H1 (cell line): ENCODE measurements around the gene AP2A2. TPM values are rescaled to one million over a fixed set of nuclear protein-coding genes. Genes with fewer than 3 reads are reported as not detected.

Experiments used
- CTCF ChIA-PET: fragments of 300-600 bp; sonication (Branson Sonifier 250); formaldehyde crosslinking; loops from one replicate; lab custom pipeline; 2021; ENCODE audit not compliant: partially characterized antibody; lab: Charles Lee
- POLR2A ChIA-PET: fragments of 300-600 bp; sonication (Branson Sonifier 250); formaldehyde crosslinking; loops from one replicate; lab custom pipeline; 2021; ENCODE audit warnings: inconsistent platforms; ENCODE audit not compliant: partially characterized antibody; lab: Charles Lee
- DNase-seq, 2 experiments: peaks; one replicate each; pipeline versions ENCODE4 v3.0.0 to v3.0.0-alpha.2; 2010 to 2022; ENCODE audit warnings: low spot score in 2 of 2, low read depth in 1 of 2, mixed read lengths in 1 of 2
- FAIRE-seq: peaks from 2 replicates; lab custom pipeline; 2011; peaks lifted over from hg19 to GRCh38; lab: Jason Lieb, UNC
- H2AFZ ChIP-seq: 2 replicates; pipeline ENCODE4 v1.8.1; 2012; ENCODE audit warnings: low read length, inconsistent platforms
- H2AK5ac ChIP-seq: 2 replicates; pipeline ENCODE4 v1.6.1; 2013; ENCODE audit warnings: low read depth, low read length
- H2BK120ac ChIP-seq: replicated peaks from 2 replicates; pipeline ENCODE3; 2013; ENCODE audit warnings: low read depth, low read length, inconsistent platforms
- H2BK12ac ChIP-seq: 2 replicates; pipeline ENCODE4 v1.6.1; 2013; ENCODE audit warnings: low read depth, low read length
- H2BK15ac ChIP-seq: 2 replicates; pipeline ENCODE4 v1.6.1; 2013; ENCODE audit warnings: low read length
- H2BK20ac ChIP-seq: 2 replicates; pipeline ENCODE4 v1.6.1; 2013; ENCODE audit warnings: low read length
- H2BK5ac ChIP-seq: 2 replicates; pipeline ENCODE4 v1.6.1; 2013; ENCODE audit warnings: low read depth, low read length
- H3K14ac ChIP-seq: 2 replicates; pipeline ENCODE4 v1.6.1; 2013; ENCODE audit warnings: inconsistent platforms; ENCODE audit not compliant: insufficient read length
- H3K18ac ChIP-seq: 2 replicates; pipeline ENCODE4 v1.6.1; 2013; ENCODE audit warnings: low read length; ENCODE audit errors: extremely low read depth
- H3K23ac ChIP-seq: 2 replicates; pipeline ENCODE4 v1.6.1; 2013; ENCODE audit warnings: inconsistent platforms; ENCODE audit not compliant: insufficient read length
- H3K23me2 ChIP-seq: 2 replicates; pipeline ENCODE4 v1.6.1; 2013; ENCODE audit warnings: low read depth, low read length
- H3K27ac ChIP-seq: 2 replicates; pipeline ENCODE4 v1.6.1; 2011; ENCODE audit warnings: low read depth, low read length, inconsistent platforms
- H3K27me3 ChIP-seq, 4 experiments: replicated peaks in 1 of 4; 1 replicate in 1 of 4; 2 replicates in 3 of 4; pipeline versions ENCODE4 v1.6.1 to v1.8.1; 2011 to 2013; ENCODE audit warnings: low read length in 3 of 4, mild to moderate bottlenecking in 3 of 4, inconsistent platforms in 2 of 4, mixed read lengths in 2 of 4, moderate library complexity in 1 of 4; ENCODE audit not compliant: control insufficient read depth in 3 of 4, insufficient read depth in 3 of 4; ENCODE audit errors: extremely low read depth in 1 of 4
- H3K36me3 ChIP-seq, 4 experiments: 2 replicates each; pipeline versions ENCODE4 v1.6.1 to v1.8.1; 2011 to 2013; ENCODE audit warnings: mild to moderate bottlenecking in 4 of 4, low read length in 3 of 4, moderate library complexity in 2 of 4, control low read depth in 1 of 4, inconsistent platforms in 1 of 4; ENCODE audit not compliant: insufficient read depth in 4 of 4, control insufficient read depth in 2 of 4
- H3K4ac ChIP-seq: replicated peaks from 2 replicates; pipeline ENCODE3; 2013; ENCODE audit warnings: low read length, low read depth, mixed read lengths, inconsistent platforms; ENCODE audit not compliant: insufficient read length
- H3K4me1 ChIP-seq, 4 experiments: replicated peaks in 1 of 4; 1 replicate in 1 of 4; 2 replicates in 3 of 4; pipeline versions ENCODE4 v1.6.1 to v1.8.1; 2011 to 2013; ENCODE audit warnings: low read length in 3 of 4, inconsistent platforms in 2 of 4, mixed read lengths in 1 of 4; ENCODE audit not compliant: insufficient read depth in 4 of 4, control insufficient read depth in 3 of 4
- H3K4me2 ChIP-seq, 2 experiments: 2 replicates each; pipeline versions ENCODE4 v1.6.1 to v1.8.1; 2011 to 2013; ENCODE audit warnings: low read depth in 2 of 2, low read length in 2 of 2, control low read depth in 1 of 2, inconsistent platforms in 1 of 2, mild to moderate bottlenecking in 1 of 2; ENCODE audit not compliant: insufficient read depth in 1 of 2
- H3K4me3 ChIP-seq, 4 experiments: fragments of 200-600, 300-600 bp in 1 of 4; sonication (generic), shearing (Covaris generic), sonication (Bioruptor Twin) in 1 of 4; 2 replicates each; pipeline versions ENCODE4 v1.5.1 to v1.8.1; 2011 to 2016; ENCODE audit warnings: low read length in 4 of 4, low read depth in 3 of 4, control low read depth in 2 of 4, inconsistent platforms in 2 of 4, mild to moderate bottlenecking in 2 of 4, mixed read lengths in 1 of 4, moderate library complexity in 1 of 4; ENCODE audit not compliant: insufficient read depth in 2 of 4; ENCODE audit errors: extremely low read depth in 1 of 4
- H3K56ac ChIP-seq: replicated peaks from 2 replicates; pipeline ENCODE3; 2013; ENCODE audit warnings: low read depth, mild to moderate bottlenecking, mixed read lengths, low read length, inconsistent platforms; ENCODE audit not compliant: insufficient read length
- H3K79me1 ChIP-seq: 2 replicates; pipeline ENCODE4 v1.6.1; 2013; ENCODE audit warnings: low read depth, low read length, control low read depth
- H3K79me2 ChIP-seq, 2 experiments: 2 replicates each; pipeline versions ENCODE4 v1.6.1 to v1.8.1; 2012 to 2013; ENCODE audit warnings: low read length in 2 of 2, mild to moderate bottlenecking in 2 of 2, inconsistent platforms in 1 of 2; ENCODE audit not compliant: insufficient read depth in 2 of 2, control insufficient read depth in 1 of 2
- H3K9ac ChIP-seq, 4 experiments: replicated peaks in 1 of 4; 1 replicate in 1 of 4; 2 replicates in 3 of 4; pipeline versions ENCODE4 v1.6.1 to v1.8.1; 2011 to 2013; ENCODE audit warnings: low read depth in 3 of 4, low read length in 3 of 4, control low read depth in 2 of 4, mild to moderate bottlenecking in 2 of 4, moderate library complexity in 2 of 4, inconsistent platforms in 1 of 4; ENCODE audit errors: extremely low read depth in 1 of 4
- H3K9me3 ChIP-seq, 2 experiments: 2 replicates each; pipeline versions ENCODE4 v1.6.1 to v1.8.1; 2012 to 2013; ENCODE audit warnings: mild to moderate bottlenecking in 2 of 2, moderate library complexity in 2 of 2, control low read depth in 1 of 2, inconsistent platforms in 1 of 2, low read depth in 1 of 2, low read length in 1 of 2, mixed read lengths in 1 of 2; ENCODE audit not compliant: insufficient read depth in 2 of 2
- H4K20me1 ChIP-seq, 2 experiments: replicated peaks in 1 of 2; 2 replicates each; pipeline versions ENCODE3 to v1.8.1; 2011 to 2013; ENCODE audit warnings: inconsistent platforms in 2 of 2, low read length in 2 of 2, mild to moderate bottlenecking in 1 of 2; ENCODE audit not compliant: insufficient read depth in 2 of 2, control insufficient read depth in 1 of 2
- H4K5ac ChIP-seq: 2 replicates; pipeline ENCODE4 v1.6.1; 2013; ENCODE audit warnings: low read length, low read depth, mixed read lengths, inconsistent platforms; ENCODE audit not compliant: insufficient read length
- H4K8ac ChIP-seq: 2 replicates; pipeline ENCODE4 v1.8.0; 2013; ENCODE audit warnings: mild to moderate bottlenecking, moderate library complexity, low read length, inconsistent platforms; ENCODE audit not compliant: insufficient read depth; ENCODE audit errors: extremely low read depth
- H4K91ac ChIP-seq: replicated peaks from 2 replicates; pipeline ENCODE3; 2013; ENCODE audit warnings: low read length, mixed read lengths, inconsistent platforms; ENCODE audit not compliant: insufficient read length
- CBX5 ChIP-seq: fragments of 300-800, 300-1000 bp; sonication (generic); IDR thresholded peaks from 2 replicates; pipeline ENCODE4 v1.7.1; 2016; ENCODE audit warnings: antibody characterized with exemption, low read length, low read depth
- JUND ChIP-seq: IDR thresholded peaks from 2 replicates; pipeline ENCODE4 v1.6.1; 2011; ENCODE audit warnings: mild to moderate bottlenecking, improper control_type of control experiment, low read length
- NANOG ChIP-seq: IDR thresholded peaks from 2 replicates; pipeline ENCODE4 v1.6.1; 2011; ENCODE audit warnings: low read length, low read depth, mild to moderate bottlenecking, inconsistent platforms; ENCODE audit not compliant: insufficient read depth, poor library complexity, severe bottlenecking
- RAD21 ChIP-seq, 2 experiments: IDR thresholded peaks in 1 of 2; conservative IDR thresholded peaks in 1 of 2; 2 replicates each; pipeline ENCODE4 v1.6.1; 2011; ENCODE audit warnings: low read depth in 2 of 2, low read length in 2 of 2, improper control_type of control experiment in 1 of 2, inconsistent platforms in 1 of 2, mild to moderate bottlenecking in 1 of 2, moderate library complexity in 1 of 2
- SIN3A ChIP-seq, 2 experiments: IDR thresholded peaks in 1 of 2; conservative IDR thresholded peaks in 1 of 2; 2 replicates each; pipeline ENCODE4 v1.6.1; 2011 to 2012; ENCODE audit warnings: low read length in 2 of 2, improper control_type of control experiment in 1 of 2, low read depth in 1 of 2, mild to moderate bottlenecking in 1 of 2
- SIX5 ChIP-seq: IDR thresholded peaks from 2 replicates; pipeline ENCODE4 v1.6.1; 2011; ENCODE audit warnings: mild to moderate bottlenecking, low read depth, low read length
- SP2 ChIP-seq: IDR thresholded peaks from 2 replicates; pipeline ENCODE4 v1.6.1; 2012; ENCODE audit warnings: mild to moderate bottlenecking, low read length, inconsistent platforms
- WGBS, 2 experiments: shearing (Covaris generic) in 1 of 2; methylation state at CpG; one replicate each; pipeline versions ENCODE4 v1.1.6 to v1.1.7; 2013 to 2015; ENCODE audit warnings: low lambda C conversion rate in 2 of 2, mixed read lengths in 2 of 2, inconsistent platforms in 1 of 2, low coverage in 1 of 2, missing lambda C conversion rate in 1 of 2; ENCODE audit not compliant: insufficient replicate concordance in 2 of 2, insufficient coverage in 1 of 2, insufficient read length in 1 of 2; ENCODE audit errors: extremely low coverage in 1 of 2, missing lambda C conversion rate in 1 of 2; 5-methylcytosine and 5-hydroxymethylcytosine counted together
- polyA plus RNA-seq, 7 experiments: library from polyadenylated mRNA; depleted of rRNA in 3 of 7; stranded (reverse) in 5 of 7; unstranded in 2 of 7; fragments of >200 nt in 5 of 7; fragments of 200-250 nt in 2 of 7; gene quantifications; 1 replicate in 5 of 7; 2 replicates in 1 of 7; 4 replicates in 1 of 7; pipeline versions ENCODE4 v1.2.1 to v1.2.3, GENCODE V29; 2011 to 2013; ENCODE audit warnings: missing spikeins in 2 of 7, mixed read lengths in 2 of 7
- total RNA-seq: library from RNA; stranded (reverse); fragmentation: NEBNext Ultra II Directional; extraction: Animal tissue kit (Norgen Biotek cat#: 25700); gene quantifications from 2 replicates; pipeline ENCODE4 v1.2.1, GENCODE V29; 2021
- TF ChIP-seq, protein P1 (sequence below), 3 experiments: IDR thresholded peaks; 1 replicate in 2 of 3; 2 replicates in 1 of 3; pipeline versions ENCODE4 v1.5.1 to v1.6.1; 2011; ENCODE audit warnings: low read length in 3 of 3, mild to moderate bottlenecking in 3 of 3, inconsistent platforms in 2 of 3, low read depth in 1 of 3, moderate library complexity in 1 of 3; ENCODE audit not compliant: insufficient read depth in 1 of 3; ENCODE audit errors: control extremely low read depth in 1 of 3
- TF ChIP-seq, protein P2 (sequence below): IDR thresholded peaks from 2 replicates; pipeline ENCODE4 v1.6.1; 2011; ENCODE audit warnings: low read length, improper control_type of control experiment

The AP2A2 gene
- total and polyA plus RNA-seq, 2 of the 8 experiments (the other 6 are each of a cell fraction or from before 2014, with no cell fraction given) = 50.0 to 65.0 TPM

DNA sequence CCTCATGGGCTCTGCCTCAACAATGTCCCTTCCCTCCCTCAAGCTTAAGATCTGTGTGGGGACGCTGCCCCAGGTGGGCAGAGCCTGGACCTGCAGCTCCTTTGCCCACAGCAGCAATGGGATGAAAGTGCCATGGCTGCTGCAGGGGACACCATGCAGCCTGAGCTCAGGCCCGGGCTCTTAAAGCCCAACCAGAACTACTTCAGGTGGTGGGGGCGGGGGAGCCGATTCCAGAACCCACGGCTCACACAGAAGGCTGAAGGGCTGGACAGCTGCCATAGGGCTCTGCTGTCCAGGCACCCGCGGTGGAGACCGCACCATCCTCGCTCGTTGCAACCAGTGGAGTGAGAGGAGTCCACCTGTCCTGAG is 27.5 kb upstream of the AP2A2 start:
- peaks cover 11 to 25% of the 10 kb centered on the region in 2 experiments for H4K20me1 ChIP-seq
- POLR2A ChIA-PET = interaction anchor here (0.8 to 1.9 kb wide), 7 partner anchors 12 to 153 kb away, joined by 3 to 5 read pairs (median 3); partner anchors contain the start of genes CHID1, POLR2L and TSPAN4
- no peak overlapping the region for H3K23ac ChIP-seq
- H3K4me1 ChIP-seq = no peaks in the 10 kb centered on the region; a peak in 2 of 7 replicates
- no peak for DNase-seq
- no peak overlapping the region for H4K5ac ChIP-seq
- no peak overlapping the region; the same call in 1 of the 2 replicates for H3K27ac ChIP-seq
- no peaks in the 10 kb centered on the region for H3K79me1 ChIP-seq
- no peak overlapping the region for H4K91ac ChIP-seq
- no peak overlapping the region for H3K56ac ChIP-seq
- no peaks in the 10 kb centered on the region for H3K27me3 ChIP-seq
- no peak overlapping the region for H3K14ac ChIP-seq
- no peak overlapping the region for H3K18ac ChIP-seq
- CTCF ChIA-PET = interaction anchor here (0.7 to 3.4 kb wide), 47 partner anchors 10 to 213 kb away, joined by 3 to 25 read pairs (median 4); partner anchors contain the start of genes MUC2, POLR2L and TSPAN4
- peaks cover 25 to 42% (median 33%) of the 10 kb centered on the region in 4 experiments for H3K36me3 ChIP-seq
- no peak overlapping the region for H3K9ac ChIP-seq
- H2BK5ac ChIP-seq = no peak overlapping the region
- no peaks in the 10 kb centered on the region for H3K9me3 ChIP-seq
- no peak overlapping the region for H2BK120ac ChIP-seq
- H3K4me3 ChIP-seq = no peak overlapping the region
- no peak overlapping the region; the same call in 1 of the 2 replicates for H4K8ac ChIP-seq
- no peaks in the 10 kb centered on the region for H3K79me2 ChIP-seq
- H2AK5ac ChIP-seq = no peak overlapping the region
- no peak overlapping the region for H2BK20ac ChIP-seq
- H3K4ac ChIP-seq = no peak overlapping the region
- no peak overlapping the region for H3K4me2 ChIP-seq
- no peaks in the 10 kb centered on the region for H3K23me2 ChIP-seq
- no peak overlapping the region for H2AFZ ChIP-seq
- no peak for FAIRE-seq
- no peak overlapping the region for H2BK15ac ChIP-seq
- 93% methylated on average over 10 of the region's 10 CpGs; no CpG with 5 or more reads in 1 of the 2 experiments for WGBS, 2 experiments
- no peak overlapping the region for H2BK12ac ChIP-seq
- TF ChIP-seq SP2 (no peak), NANOG (no peak), JUND (no peak), CBX5 (no peak), SIN3A (conservative IDR thresholded peaks at IDR 0.05 in 1 of 2, IDR thresholded peaks at IDR 0.05 in 1 of 2; ENCODE audit: low read depth in 1 of 2, low read length in 2 of 2) (no peak), SIX5 (no peak), RAD21 (IDR thresholded peaks at IDR 0.05 in 1 of 2, conservative IDR thresholded peaks at IDR 0.05 in 1 of 2; ENCODE audit: low read depth in 2 of 2, low read length in 2 of 2) (peak; percentile 52 to 70; a peak in 3 of 4 replicates)
- TF ChIP-seq, protein P1, sequence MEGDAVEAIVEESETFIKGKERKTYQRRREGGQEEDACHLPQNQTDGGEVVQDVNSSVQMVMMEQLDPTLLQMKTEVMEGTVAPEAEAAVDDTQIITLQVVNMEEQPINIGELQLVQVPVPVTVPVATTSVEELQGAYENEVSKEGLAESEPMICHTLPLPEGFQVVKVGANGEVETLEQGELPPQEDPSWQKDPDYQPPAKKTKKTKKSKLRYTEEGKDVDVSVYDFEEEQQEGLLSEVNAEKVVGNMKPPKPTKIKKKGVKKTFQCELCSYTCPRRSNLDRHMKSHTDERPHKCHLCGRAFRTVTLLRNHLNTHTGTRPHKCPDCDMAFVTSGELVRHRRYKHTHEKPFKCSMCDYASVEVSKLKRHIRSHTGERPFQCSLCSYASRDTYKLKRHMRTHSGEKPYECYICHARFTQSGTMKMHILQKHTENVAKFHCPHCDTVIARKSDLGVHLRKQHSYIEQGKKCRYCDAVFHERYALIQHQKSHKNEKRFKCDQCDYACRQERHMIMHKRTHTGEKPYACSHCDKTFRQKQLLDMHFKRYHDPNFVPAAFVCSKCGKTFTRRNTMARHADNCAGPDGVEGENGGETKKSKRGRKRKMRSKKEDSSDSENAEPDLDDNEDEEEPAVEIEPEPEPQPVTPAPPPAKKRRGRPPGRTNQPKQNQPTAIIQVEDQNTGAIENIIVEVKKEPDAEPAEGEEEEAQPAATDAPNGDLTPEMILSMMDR (IDR thresholded peaks at IDR 0.05; ENCODE audit: control extremely low read depth in 1 of 3, insufficient read depth in 1 of 3, low read depth in 1 of 3, low read length in 3 of 3) = peak in 2 of 3 experiments; percentile 46 to 75; a peak in 2 of 4 replicates
- TF ChIP-seq, protein P2, sequence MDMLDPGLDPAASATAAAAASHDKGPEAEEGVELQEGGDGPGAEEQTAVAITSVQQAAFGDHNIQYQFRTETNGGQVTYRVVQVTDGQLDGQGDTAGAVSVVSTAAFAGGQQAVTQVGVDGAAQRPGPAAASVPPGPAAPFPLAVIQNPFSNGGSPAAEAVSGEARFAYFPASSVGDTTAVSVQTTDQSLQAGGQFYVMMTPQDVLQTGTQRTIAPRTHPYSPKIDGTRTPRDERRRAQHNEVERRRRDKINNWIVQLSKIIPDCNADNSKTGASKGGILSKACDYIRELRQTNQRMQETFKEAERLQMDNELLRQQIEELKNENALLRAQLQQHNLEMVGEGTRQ = no peak
